HepG2 (cell line): Measurements from ENCODE around the gene ST6GALNAC3. TPM values are rescaled to one million over a fixed set of nuclear protein-coding genes. Genes with fewer than 3 reads are reported as not detected.

ENCODE experiments used
- ATAC-seq: fragments of 200-7000 bp; cut with Tn5 transposase; 3 replicates; pipeline ENCODE4 v1.9.1; 2020; ENCODE audit warnings: mild to moderate bottlenecking, moderate library complexity
- BruUV-seq: library from RNA; stranded (reverse); fragments of 400-500 nt; replicated peaks from 2 replicates; lab custom pipeline; 2021; lab: Mats Ljungman, UMichigan
- CTCF ChIA-PET: fragments of 300-600 bp; formaldehyde crosslinking; extraction: SDS; loops from one replicate; lab custom pipeline; 2021; ENCODE audit warnings: low total read pairs, inconsistent platforms, low intra/inter-chr PET ratio; lab: Yijun Ruan, JAX
- POLR2A ChIA-PET: fragments of 350-600 bp; sonication (Branson Sonifier 250); formaldehyde crosslinking; loops from one replicate; lab custom pipeline; 2020; ENCODE audit warnings: antibody characterized with exemption, inconsistent platforms; lab: Yijun Ruan, JAX
- DNase-seq: peaks from one replicate; pipeline ENCODE4 v3.0.0-alpha.2; 2015; ENCODE audit warnings: low spot score
- FAIRE-seq: peaks from 3 replicates; lab custom pipeline; 2011; peaks lifted over from hg19 to GRCh38; lab: Jason Lieb, UNC
- H2AFZ ChIP-seq: one replicate; pipeline ENCODE4 v1.6.1; 2011; ENCODE audit warnings: low read length, inconsistent platforms
- H3K27ac ChIP-seq: fragments of 300-600 bp; 3 replicates; pipeline ENCODE4 v1.8.0; 2011; ENCODE audit warnings: mixed run types, mild to moderate bottlenecking, mixed read lengths, low read length, inconsistent platforms; ENCODE audit not compliant: insufficient read depth; ENCODE audit errors: extremely low read length
- H3K27me3 ChIP-seq, 2 experiments: fragments of 200-600 bp in 1 of 2; 2 replicates in 1 of 2; 3 replicates in 1 of 2; pipeline versions ENCODE4 v1.6.0 to v1.8.0; 2011; ENCODE audit warnings: low read length in 2 of 2, mild to moderate bottlenecking in 2 of 2, moderate library complexity in 2 of 2, inconsistent platforms in 1 of 2; ENCODE audit not compliant: insufficient read depth in 2 of 2, control insufficient read depth in 1 of 2
- H3K36me3 ChIP-seq, 2 experiments: fragments of 200-600 bp in 1 of 2; replicated peaks in 1 of 2; 2 replicates in 1 of 2; 3 replicates in 1 of 2; pipeline versions ENCODE4 v1.5.1 to v1.8.0; 2011; ENCODE audit warnings: low read length in 2 of 2, inconsistent platforms in 1 of 2; ENCODE audit not compliant: insufficient read depth in 2 of 2, control insufficient read depth in 1 of 2
- H3K4me1 ChIP-seq: 2 replicates; pipeline ENCODE4 v1.5.1; 2012; ENCODE audit warnings: low read length, inconsistent platforms; ENCODE audit not compliant: insufficient read depth
- H3K4me2 ChIP-seq: 2 replicates; pipeline ENCODE4 v1.6.0; 2011; ENCODE audit warnings: low read depth, low read length, inconsistent platforms
- H3K4me3 ChIP-seq, 3 experiments: fragments of 200-600 bp in 1 of 3; sonication (generic), shearing (Covaris generic) in 1 of 3; replicated peaks in 1 of 3; 2 replicates each; pipeline ENCODE4 v1.5.1; 2011 to 2016; ENCODE audit warnings: low read length in 3 of 3, inconsistent platforms in 2 of 3, low read depth in 2 of 3, mild to moderate bottlenecking in 2 of 3, control low read depth in 1 of 3, mixed read lengths in 1 of 3; ENCODE audit not compliant: insufficient read depth in 1 of 3
- H3K79me2 ChIP-seq: one replicate; pipeline ENCODE4 v1.6.1; 2011; ENCODE audit warnings: low read length, inconsistent platforms; ENCODE audit not compliant: insufficient read depth
- H3K9ac ChIP-seq: 2 replicates; pipeline ENCODE4 v1.6.0; 2011; ENCODE audit warnings: mild to moderate bottlenecking, low read depth, low read length, inconsistent platforms; ENCODE audit not compliant: insufficient read depth
- H3K9me3 ChIP-seq: 2 replicates; pipeline ENCODE4 v1.5.1; 2012; ENCODE audit warnings: mild to moderate bottlenecking, low read length
- H4K20me1 ChIP-seq: 2 replicates; pipeline ENCODE4 v1.6.0; 2011; ENCODE audit warnings: inconsistent platforms, mild to moderate bottlenecking, low read length, moderate library complexity; ENCODE audit not compliant: insufficient read depth
- CEBPB ChIP-seq: IDR thresholded peaks from 2 replicates; pipeline ENCODE4 v1.6.1; 2011; ENCODE audit warnings: low read depth, low read length, improper control_type of control experiment, borderline replicate concordance
- CERS6 ChIP-seq: sonication (generic); formaldehyde crosslinking; IDR thresholded peaks from 2 replicates; pipeline ENCODE4 v1.5.0; 2020; ENCODE audit warnings: missing genetic modification reagents
- CREB1 ChIP-seq, 2 experiments: fragments of 450-650 bp in 1 of 2; IDR thresholded peaks; 2 replicates each; pipeline ENCODE4 v1.6.1; 2016 to 2017; ENCODE audit warnings: control low read depth in 1 of 2, mild to moderate bottlenecking in 1 of 2, missing compliant biosample characterization in 1 of 2, missing genetic modification characterization in 1 of 2
- DMAP1 ChIP-seq: IDR thresholded peaks from 2 replicates; pipeline ENCODE4 v1.6.1; 2016
- KLF9 ChIP-seq: IDR thresholded peaks from 2 replicates; pipeline ENCODE4 v1.6.1; 2016; ENCODE audit warnings: low read depth
- NR2C2 ChIP-seq: sonication (generic); formaldehyde crosslinking; IDR thresholded peaks from 2 replicates; pipeline ENCODE4 v1.4.0; 2020; ENCODE audit warnings: missing genetic modification reagents, mild to moderate bottlenecking, moderate library complexity, borderline replicate concordance
- RARG ChIP-seq: sonication (generic); formaldehyde crosslinking; IDR thresholded peaks from 2 replicates; pipeline ENCODE4 v1.4.0; 2020; ENCODE audit warnings: low read depth, mild to moderate bottlenecking, missing genetic modification reagents
- SOX5 ChIP-seq: IDR thresholded peaks from 2 replicates; pipeline ENCODE4 v1.6.1; 2016; ENCODE audit warnings: borderline replicate concordance
- ZNF207 ChIP-seq: fragments of 450-650 bp; IDR thresholded peaks from 2 replicates; pipeline ENCODE4 v1.6.1; 2016; ENCODE audit warnings: antibody characterized with exemption, borderline replicate concordance
- ZNF446 ChIP-seq: sonication (generic); formaldehyde crosslinking; IDR thresholded peaks from 2 replicates; pipeline ENCODE4 v1.5.0; 2020; ENCODE audit warnings: mild to moderate bottlenecking, missing genetic modification reagents
- ZNF562 ChIP-seq: sonication (generic); formaldehyde crosslinking; IDR thresholded peaks from 2 replicates; pipeline ENCODE4 v1.8.0; 2022; ENCODE audit warnings: missing genetic modification reagents, borderline replicate concordance
- ZSCAN9 ChIP-seq: IDR thresholded peaks from 2 replicates; pipeline ENCODE4 v1.6.1; 2016; ENCODE audit warnings: borderline replicate concordance
- WGBS: methylation state at CpG from one replicate; pipeline ENCODE4 v1.1.6; 2017; ENCODE audit warnings: low lambda C conversion rate; 5-methylcytosine and 5-hydroxymethylcytosine counted together
- in situ Hi-C: cut with HindIII; loops from 2 replicates; pipeline ENCODE4 v1.10.0; 2017; ENCODE audit warnings: low pct_unique_long_range_greater_than_20kb; ENCODE audit not compliant: extremely low pct_ligation_motif_present
- intact Hi-C: fragments of 100-400 bp; cut with micrococcal nuclease; formaldehyde crosslinking; loops from one replicate; pipeline ENCODE4 v1.10.0; 2022; ENCODE audit not compliant: unreplicated experiment
- polyA plus RNA-seq, 8 experiments: library from polyadenylated mRNA; depleted of rRNA in 3 of 8; stranded (reverse) in 7 of 8; unstranded in 1 of 8; fragments of >200 nt; fragmentation: Illumina TruSeq in 4 of 8; extraction: Trizol in 4 of 8; gene quantifications; 2 replicates each; pipeline versions ENCODE4 v1.2.1 to v1.2.3, GENCODE V29; 2011 to 2016; ENCODE audit warnings: low read depth in 4 of 8, missing spikeins in 1 of 8, mixed read lengths in 1 of 8; ENCODE audit not compliant: insufficient read depth in 1 of 8
- total RNA-seq, 5 experiments: library from RNA; depleted of rRNA; stranded (reverse); fragments of >200 nt; fragmentation: Illumina TruSeq; extraction: Trizol; gene quantifications; 2 replicates each; pipeline ENCODE4 v1.2.3, GENCODE V29; 2016; ENCODE audit warnings: low read depth in 1 of 5

ST6GALNAC3 gene
- total and polyA plus RNA-seq, 2 of the 13 experiments (the other 11 are each of a cell fraction or from before 2014, with no cell fraction given) = not detected

GRCh38 chr1:76256289-76257223, 182.0 kb downstream of the ST6GALNAC3 start:
- POLR2A ChIA-PET = no interaction called here
- no peak overlapping the region for H3K9ac ChIP-seq
- H3K4me1 ChIP-seq = no peaks in the 10 kb centered on the region
- H2AFZ ChIP-seq = no peak overlapping the region
- H3K4me3 ChIP-seq = no peak overlapping the region
- ATAC-seq = no peak
- CTCF ChIA-PET = no interaction called here
- no peaks in the 10 kb centered on the region for H4K20me1 ChIP-seq
- no peak for TF ChIP-seq ZSCAN9 (CRISPR knock-in tag)
- no peak for TF ChIP-seq CEBPB
- no peak for TF ChIP-seq CREB1 (IDR thresholded peaks at IDR 0.05)
- no peak for TF ChIP-seq CREB1 (CRISPR knock-in tag; IDR thresholded peaks at IDR 0.05)
- TF ChIP-seq SOX5 (CRISPR knock-in tag) = no peak
- no peak for TF ChIP-seq DMAP1 (CRISPR knock-in tag)
- TF ChIP-seq ZNF446 (CRISPR knock-in tag) = no peak
- TF ChIP-seq ZNF207 = no peak
- no peak for TF ChIP-seq ZNF562 (CRISPR knock-in tag)
- no peak for TF ChIP-seq NR2C2 (CRISPR knock-in tag)
- no peak for TF ChIP-seq RARG
- no peak for TF ChIP-seq CERS6 (CRISPR knock-in tag)
- TF ChIP-seq KLF9 (CRISPR knock-in tag) = no peak
- H3K27ac ChIP-seq = no peak overlapping the region
- WGBS = 0% methylated on average over 3 of the region's 3 CpGs
- no peaks in the 10 kb centered on the region for H3K27me3 ChIP-seq
- BruUV-seq = no TSS peak
- H3K9me3 ChIP-seq = no peaks in the 10 kb centered on the region
- FAIRE-seq = no peak
- H3K79me2 ChIP-seq = no peaks in the 10 kb centered on the region
- H3K36me3 ChIP-seq = no peaks in the 10 kb centered on the region
- intact Hi-C loops (no loop called here), in situ Hi-C loops (no loop called here)
- DNase-seq = no peak
- no peak overlapping the region for H3K4me2 ChIP-seq
